Glutamatergic neuron (in vitro differentiated cells): ENCODE data around the gene UNC80. TPM values are rescaled to one million over a fixed set of nuclear protein-coding genes. Genes with fewer than 3 reads are reported as not detected.

Source experiments
- DNase-seq: peaks from one replicate; pipeline ENCODE4 v3.0.0; 2022
- H3K27ac Mint-ChIP-seq: one replicate; pipeline ENCODE4 v1.8.0; 2020; ENCODE audit warnings: mild to moderate bottlenecking, mixed read lengths, inconsistent platforms; ENCODE audit not compliant: unreplicated experiment
- H3K27me3 Mint-ChIP-seq: one replicate; pipeline ENCODE4 v1.8.0; 2020; ENCODE audit warnings: mild to moderate bottlenecking, moderate library complexity, mixed read lengths, inconsistent platforms; ENCODE audit not compliant: unreplicated experiment
- H3K36me3 Mint-ChIP-seq: one replicate; pipeline ENCODE4 v1.8.0; 2020; ENCODE audit warnings: mild to moderate bottlenecking, mixed read lengths, inconsistent platforms; ENCODE audit not compliant: unreplicated experiment
- H3K4me1 Mint-ChIP-seq: one replicate; pipeline ENCODE4 v1.8.0; 2020; ENCODE audit warnings: mild to moderate bottlenecking, low read depth, mixed read lengths, inconsistent platforms; ENCODE audit not compliant: unreplicated experiment
- H3K4me3 Mint-ChIP-seq: one replicate; pipeline ENCODE4 v1.8.0; 2020; ENCODE audit warnings: mild to moderate bottlenecking, mixed read lengths, inconsistent platforms; ENCODE audit not compliant: unreplicated experiment
- H3K9me3 Mint-ChIP-seq: one replicate; pipeline ENCODE4 v1.8.0; 2020; ENCODE audit warnings: mild to moderate bottlenecking, moderate library complexity, mixed read lengths, inconsistent platforms; ENCODE audit not compliant: unreplicated experiment
- total RNA-seq: library from RNA; stranded (reverse); fragmentation: NEBNext Ultra II Directional; extraction: Animal tissue kit (Norgen Biotek cat#: 25700); gene quantifications from one replicate; pipeline ENCODE4 v1.2.1, GENCODE V29; 2021; ENCODE audit not compliant: unreplicated experiment
- TF ChIP-seq, protein P1 (sequence below): fragments of 200-600 bp; sonication (generic); IDR thresholded peaks from one replicate; pipeline ENCODE4 v1.5.0; 2021; ENCODE audit not compliant: partially characterized antibody, unreplicated experiment

UNC80 gene
- total RNA-seq, 1 donor from 2014 or later: 9.0 TPM

GRCh38 chr2:210000464-210001324 lies 229.1 kb downstream of the UNC80 start:
- H3K4me3 Mint-ChIP-seq: no peak overlapping the region

DNA sequence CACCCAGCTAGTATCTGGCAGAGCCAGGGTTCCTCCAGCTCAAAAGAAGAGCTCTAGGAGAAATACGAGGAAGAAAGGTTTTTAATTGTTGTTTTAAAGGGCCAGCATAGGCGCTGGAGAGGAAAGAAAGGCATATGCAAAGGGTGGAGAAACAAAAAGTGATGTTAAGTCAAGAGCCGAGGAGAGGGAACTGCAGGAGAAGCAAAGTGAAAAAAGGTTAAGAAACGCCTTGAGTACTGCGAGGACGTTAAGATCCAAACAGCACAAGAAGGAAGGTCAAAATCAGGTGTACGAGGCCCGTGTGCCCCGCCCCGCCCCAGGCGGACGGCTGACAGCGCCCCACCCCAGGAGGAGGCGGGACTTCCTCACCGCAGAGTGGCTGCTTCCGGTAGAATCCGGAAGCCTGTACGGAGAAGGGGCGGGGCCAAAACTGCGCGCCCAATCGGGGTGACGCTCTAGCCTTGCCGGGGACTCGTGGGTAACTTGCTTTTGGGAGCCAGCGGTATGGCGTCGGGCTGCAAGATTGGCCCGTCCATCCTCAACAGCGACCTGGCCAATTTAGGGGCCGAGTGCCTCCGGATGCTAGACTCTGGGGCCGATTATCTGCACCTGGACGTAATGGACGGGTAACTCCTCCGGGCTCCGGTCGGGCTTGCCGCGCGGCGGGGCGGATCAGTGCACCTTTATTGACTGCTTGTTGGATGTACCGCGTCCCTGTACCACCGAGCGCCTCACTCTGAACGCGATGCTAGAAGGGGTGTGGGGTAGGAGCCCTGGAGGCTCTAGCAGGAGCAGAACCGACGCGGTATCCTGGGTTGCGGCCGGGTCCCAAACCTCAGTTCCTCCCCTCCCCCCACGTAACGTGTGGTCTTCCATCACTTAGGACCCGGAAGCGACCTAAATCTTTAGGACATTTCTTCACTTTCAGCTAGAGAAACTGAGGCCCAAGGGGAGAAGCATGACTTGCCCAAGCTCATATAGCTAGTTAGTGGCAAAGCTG lies 230.8 kb downstream of the UNC80 start, which contains the start of gene RPE:
TSS of gene RPE (plus strand) at position 481 of the 1,000 bp plus-strand sequence. CDS start at position 505, 24 bp downstream.
- peak within 1 kb of the TSS; percentile 96 for H3K4me3 Mint-ChIP-seq
- H3K27me3 Mint-ChIP-seq: peaks cover 2% of the 10 kb centered on the region
- peak within 1 kb of the TSS; percentile 92 for H3K27ac Mint-ChIP-seq
- TF ChIP-seq, protein P1, sequence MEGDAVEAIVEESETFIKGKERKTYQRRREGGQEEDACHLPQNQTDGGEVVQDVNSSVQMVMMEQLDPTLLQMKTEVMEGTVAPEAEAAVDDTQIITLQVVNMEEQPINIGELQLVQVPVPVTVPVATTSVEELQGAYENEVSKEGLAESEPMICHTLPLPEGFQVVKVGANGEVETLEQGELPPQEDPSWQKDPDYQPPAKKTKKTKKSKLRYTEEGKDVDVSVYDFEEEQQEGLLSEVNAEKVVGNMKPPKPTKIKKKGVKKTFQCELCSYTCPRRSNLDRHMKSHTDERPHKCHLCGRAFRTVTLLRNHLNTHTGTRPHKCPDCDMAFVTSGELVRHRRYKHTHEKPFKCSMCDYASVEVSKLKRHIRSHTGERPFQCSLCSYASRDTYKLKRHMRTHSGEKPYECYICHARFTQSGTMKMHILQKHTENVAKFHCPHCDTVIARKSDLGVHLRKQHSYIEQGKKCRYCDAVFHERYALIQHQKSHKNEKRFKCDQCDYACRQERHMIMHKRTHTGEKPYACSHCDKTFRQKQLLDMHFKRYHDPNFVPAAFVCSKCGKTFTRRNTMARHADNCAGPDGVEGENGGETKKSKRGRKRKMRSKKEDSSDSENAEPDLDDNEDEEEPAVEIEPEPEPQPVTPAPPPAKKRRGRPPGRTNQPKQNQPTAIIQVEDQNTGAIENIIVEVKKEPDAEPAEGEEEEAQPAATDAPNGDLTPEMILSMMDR: no peak
- peak; percentile 98 for DNase-seq
- peaks cover 2% of the 10 kb centered on the region for H3K9me3 Mint-ChIP-seq
- no peaks in the 10 kb centered on the region for H3K4me1 Mint-ChIP-seq
- H3K36me3 Mint-ChIP-seq: no peaks in the 10 kb centered on the region

More at GRCh38 chr2:210000464-210001324, 229.1 kb downstream of the UNC80 start:
- H3K4me1 Mint-ChIP-seq: no peaks in the 10 kb centered on the region
- no peaks in the 10 kb centered on the region for H3K36me3 Mint-ChIP-seq
- no peak overlapping the region for H3K27ac Mint-ChIP-seq
- no peak for DNase-seq
- H3K27me3 Mint-ChIP-seq: no peaks in the 10 kb centered on the region
- peaks cover 2% of the 10 kb centered on the region for H3K9me3 Mint-ChIP-seq
- TF ChIP-seq, protein P1: no peak

DNA sequence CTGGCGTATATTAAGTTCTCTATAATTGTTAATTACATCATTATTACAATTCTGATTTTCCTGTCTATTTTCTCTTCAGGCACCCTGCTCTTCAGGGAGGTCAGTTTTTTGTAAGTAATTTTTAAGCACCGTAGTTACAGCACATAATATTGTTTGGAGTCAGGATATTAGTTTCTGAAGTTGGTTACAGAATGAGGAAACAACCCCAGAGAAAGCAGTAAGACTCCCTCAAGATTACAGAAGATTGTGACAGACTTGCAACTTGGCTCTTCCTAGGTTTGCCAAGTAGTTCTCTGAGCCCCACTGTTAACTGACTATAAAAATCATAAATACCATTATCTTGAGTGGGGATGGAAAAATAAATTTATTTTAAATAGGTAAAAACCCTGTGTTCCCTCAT lies 231.7 kb downstream of the UNC80 start:
- Mint-ChIP-seq H3K9me3 (peaks cover 2% of the 10 kb centered on the region), H3K27me3 (peaks cover 2% of the 10 kb centered on the region), H3K4me3 (peak overlapping the region; percentile 96), H3K36me3 (no peaks in the 10 kb centered on the region), H3K27ac (no peak overlapping the region), H3K4me1 (no peaks in the 10 kb centered on the region)
- DNase-seq: no peak
- TF ChIP-seq, protein P1: no peak

- Mint-ChIP-seq H3K4me1 (no peaks in the 10 kb centered on the region), H3K27me3 (peaks cover 2% of the 10 kb centered on the region), H3K36me3 (no peaks in the 10 kb centered on the region), H3K27ac (no peak overlapping the region), H3K9me3 (peaks cover 2% of the 10 kb centered on the region), H3K4me3 (no peak overlapping the region)
- TF ChIP-seq, protein P1: no peak
- no peak for DNase-seq
These were observed 233.2 kb downstream of the UNC80 start for GRCh38 chr2:210004881-210005280.
